ENCODE data around the gene RSPH4A.
A peak's percentile ranks its signal among the peaks of the same experiment; 100 is the strongest.
"Not testable (repeated sequence)": the region's sequence is repeated elsewhere in the genome, so short reads cannot be mapped to it uniquely, and the experiment has no call there.

The RSPH4A gene

DNA sequence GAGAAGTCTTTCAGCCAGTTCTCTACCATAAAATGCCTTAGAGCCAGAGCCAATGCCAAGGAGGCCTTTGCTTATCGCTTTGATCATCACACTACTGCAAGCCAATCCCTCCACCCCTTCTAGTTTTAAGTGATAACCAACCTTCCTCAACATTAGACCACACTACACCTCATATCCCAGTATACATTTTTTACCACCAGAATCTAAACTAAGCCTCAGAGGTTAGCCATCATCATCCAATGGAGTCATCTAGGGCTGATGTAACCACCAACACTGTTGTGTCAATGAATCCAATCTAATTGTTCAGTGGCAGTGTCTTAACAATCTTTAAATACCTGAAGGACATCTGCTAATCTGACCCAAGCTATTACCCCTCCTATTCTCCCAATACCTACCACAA is 45.9 kb downstream of the RSPH4A start:
- Histone ChIP-seq H3K36me3 (ENCODE audit: control insufficient read depth, insufficient read depth, low read length) (peaks cover 2% of the 10 kb centered on the region; the same call in 1 of the 2 replicates), H3K4me3 (replicated peaks; ENCODE audit: low read depth, low read length) (no peak overlapping the region), H3K27me3 (replicated peaks; ENCODE audit: control insufficient read depth, insufficient read depth, low read length) (no peaks in the 10 kb centered on the region)
- TF ChIP-seq, protein P1, sequence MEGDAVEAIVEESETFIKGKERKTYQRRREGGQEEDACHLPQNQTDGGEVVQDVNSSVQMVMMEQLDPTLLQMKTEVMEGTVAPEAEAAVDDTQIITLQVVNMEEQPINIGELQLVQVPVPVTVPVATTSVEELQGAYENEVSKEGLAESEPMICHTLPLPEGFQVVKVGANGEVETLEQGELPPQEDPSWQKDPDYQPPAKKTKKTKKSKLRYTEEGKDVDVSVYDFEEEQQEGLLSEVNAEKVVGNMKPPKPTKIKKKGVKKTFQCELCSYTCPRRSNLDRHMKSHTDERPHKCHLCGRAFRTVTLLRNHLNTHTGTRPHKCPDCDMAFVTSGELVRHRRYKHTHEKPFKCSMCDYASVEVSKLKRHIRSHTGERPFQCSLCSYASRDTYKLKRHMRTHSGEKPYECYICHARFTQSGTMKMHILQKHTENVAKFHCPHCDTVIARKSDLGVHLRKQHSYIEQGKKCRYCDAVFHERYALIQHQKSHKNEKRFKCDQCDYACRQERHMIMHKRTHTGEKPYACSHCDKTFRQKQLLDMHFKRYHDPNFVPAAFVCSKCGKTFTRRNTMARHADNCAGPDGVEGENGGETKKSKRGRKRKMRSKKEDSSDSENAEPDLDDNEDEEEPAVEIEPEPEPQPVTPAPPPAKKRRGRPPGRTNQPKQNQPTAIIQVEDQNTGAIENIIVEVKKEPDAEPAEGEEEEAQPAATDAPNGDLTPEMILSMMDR (IDR thresholded peaks at IDR 0.05; ENCODE audit: insufficient read depth, low read length, poor library complexity, severe bottlenecking), result no peak
- no peak for DNase-seq (ENCODE audit: extremely low read depth, insufficient read length)

DNA sequence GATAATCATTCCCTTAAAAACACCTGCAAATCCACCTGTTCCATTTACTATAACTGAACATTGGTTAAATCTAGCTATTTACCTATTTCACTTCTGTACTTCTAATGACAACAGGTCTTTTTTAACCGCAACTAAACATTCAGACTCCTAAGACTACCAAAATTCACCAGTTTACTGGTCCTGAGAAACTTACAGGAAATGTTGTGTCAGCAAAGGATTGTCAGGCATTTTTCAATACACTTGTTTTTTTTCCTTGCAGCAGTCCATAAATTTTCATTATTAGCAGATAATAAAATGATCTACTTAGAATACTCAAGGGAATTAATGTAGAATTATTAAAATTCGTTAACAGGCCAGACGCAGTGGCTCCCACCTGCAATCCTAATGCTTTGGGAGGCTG is 47.0 kb downstream of the RSPH4A start:
- H3K27me3 ChIP-seq (replicated peaks; ENCODE audit: control insufficient read depth, insufficient read depth, low read length), result no peaks in the 10 kb centered on the region
- DNase-seq (ENCODE audit: extremely low read depth, insufficient read length), result no peak
- H3K36me3 ChIP-seq (ENCODE audit: control insufficient read depth, insufficient read depth, low read length), result peaks cover 2% of the 10 kb centered on the region; the same call in 1 of the 2 replicates
- no peak overlapping the region for H3K4me3 ChIP-seq (replicated peaks; ENCODE audit: low read depth, low read length)
- TF ChIP-seq, protein P1 (IDR thresholded peaks at IDR 0.05; ENCODE audit: insufficient read depth, low read length, poor library complexity, severe bottlenecking), result no peak

DNA sequence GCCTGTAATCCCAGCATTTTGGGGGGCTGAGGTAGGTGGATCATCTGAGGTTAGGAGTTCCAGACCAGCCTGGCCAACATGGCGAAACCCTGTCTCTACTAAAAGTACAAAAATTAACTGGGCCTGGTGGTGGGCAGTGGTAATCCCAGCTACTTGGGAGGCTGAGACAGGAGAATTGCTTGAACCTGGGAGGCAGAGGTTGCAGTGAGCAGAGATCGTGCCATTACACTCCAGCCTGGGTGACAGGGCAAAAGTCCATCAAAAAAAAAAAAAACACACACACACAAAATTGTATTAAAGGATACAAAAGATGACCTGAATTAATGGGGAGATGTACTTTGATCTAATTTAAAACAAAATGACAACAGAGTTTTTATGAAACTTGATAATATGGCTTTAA is 47.9 kb downstream of the RSPH4A start:
- not testable (repeated sequence) for H3K4me3 ChIP-seq (replicated peaks; ENCODE audit: low read depth, low read length); H3K36me3 ChIP-seq (ENCODE audit: control insufficient read depth, insufficient read depth, low read length); H3K27me3 ChIP-seq (replicated peaks; ENCODE audit: control insufficient read depth, insufficient read depth, low read length); DNase-seq (ENCODE audit: extremely low read depth, insufficient read length)

DNA sequence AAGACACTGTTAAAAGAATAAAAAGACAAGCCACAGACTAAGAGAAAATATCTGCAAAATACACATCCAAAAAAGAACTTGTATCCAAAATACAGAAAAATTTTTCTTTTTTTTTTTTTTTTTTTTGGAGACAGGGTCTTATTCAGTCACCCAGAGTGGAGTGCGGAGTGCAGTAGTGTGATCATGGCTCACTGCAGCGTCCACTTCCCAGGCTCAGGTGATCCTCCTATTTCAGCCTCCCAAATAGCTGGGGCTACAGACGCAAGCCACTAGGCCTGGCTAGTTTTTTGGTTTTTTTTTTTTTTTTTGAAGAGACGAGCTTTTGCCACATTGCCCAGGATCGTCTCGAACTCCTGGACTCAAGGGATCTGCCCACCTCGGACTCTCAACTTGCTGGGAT is 49.2 kb downstream of the RSPH4A start:
- TF ChIP-seq, protein P1 (IDR thresholded peaks at IDR 0.05; ENCODE audit: insufficient read depth, low read length, poor library complexity, severe bottlenecking), result no peak
- Histone ChIP-seq H3K4me3 (replicated peaks; ENCODE audit: low read depth, low read length) (peak overlapping the region; percentile 31), H3K27me3 (replicated peaks; ENCODE audit: control insufficient read depth, insufficient read depth, low read length) (no peaks in the 10 kb centered on the region), H3K36me3 (ENCODE audit: control insufficient read depth, insufficient read depth, low read length) (peaks cover 2% of the 10 kb centered on the region; the same call in 1 of the 2 replicates)
- DNase-seq (ENCODE audit: extremely low read depth, insufficient read length), result no peak

DNA sequence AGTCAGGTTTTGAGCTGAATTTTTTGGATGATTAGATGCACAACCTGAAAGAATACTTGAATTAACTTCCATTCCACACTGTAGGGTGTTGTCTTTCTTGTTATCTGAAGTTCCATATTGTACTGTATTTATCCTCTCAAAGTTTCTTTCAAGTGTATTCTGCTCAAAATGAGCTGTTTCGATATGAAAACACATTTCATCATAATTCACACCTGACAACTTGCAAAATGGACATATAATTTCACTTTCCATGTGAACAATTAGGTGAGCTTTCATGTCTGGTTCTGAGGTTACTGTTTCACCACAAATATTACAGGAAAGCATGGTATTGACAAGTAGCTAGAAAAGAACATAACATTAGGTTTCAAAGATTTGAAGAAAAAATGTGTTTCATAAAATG is 50.6 kb downstream of the RSPH4A start:
- Histone ChIP-seq H3K27me3 (replicated peaks; ENCODE audit: control insufficient read depth, insufficient read depth, low read length) (no peaks in the 10 kb centered on the region; the same call in 1 of the 2 replicates), H3K4me3 (replicated peaks; ENCODE audit: low read depth, low read length) (peak overlapping the region; percentile 1)
- TF ChIP-seq, protein P1 (IDR thresholded peaks at IDR 0.05; ENCODE audit: insufficient read depth, low read length, poor library complexity, severe bottlenecking), result no peak

DNA sequence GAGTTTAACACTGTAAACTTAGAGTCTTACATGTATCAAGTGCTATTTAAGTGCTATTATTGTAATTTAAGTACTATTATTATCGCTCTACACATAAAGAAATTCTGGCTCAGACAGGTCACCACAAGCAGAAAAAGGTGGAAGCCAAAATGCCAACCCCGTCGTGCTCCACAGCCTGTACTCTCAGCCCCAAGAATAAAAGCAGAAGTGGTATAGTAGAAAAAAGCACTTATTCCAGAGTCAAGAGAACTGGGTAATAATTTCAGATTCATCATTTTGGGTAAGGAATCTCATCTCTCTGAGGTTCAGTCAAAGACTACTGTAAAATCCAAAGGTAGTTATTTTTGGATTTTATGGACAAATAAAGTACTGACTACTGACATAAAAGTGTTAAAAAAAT is 51.3 kb downstream of the RSPH4A start:
- TF ChIP-seq, protein P1 (IDR thresholded peaks at IDR 0.05; ENCODE audit: insufficient read depth, low read length, poor library complexity, severe bottlenecking), result no peak
- H3K27me3 ChIP-seq (replicated peaks; ENCODE audit: control insufficient read depth, insufficient read depth, low read length), result no peaks in the 10 kb centered on the region; the same call in none of the 2 replicates
- peak overlapping the region; percentile 85 for H3K4me3 ChIP-seq (replicated peaks; ENCODE audit: low read depth, low read length)
- DNase-seq (ENCODE audit: extremely low read depth, insufficient read length), result no peak
- H3K36me3 ChIP-seq (ENCODE audit: control insufficient read depth, insufficient read depth, low read length), result no peaks in the 10 kb centered on the region

More for the DNA sequence above, 50.6 kb downstream of the RSPH4A start:
- DNase-seq (ENCODE audit: extremely low read depth, insufficient read length), result peak; percentile 66
- no peaks in the 10 kb centered on the region for H3K36me3 ChIP-seq (ENCODE audit: control insufficient read depth, insufficient read depth, low read length)
